Embryonic facial prominence (tissue), 1 donor: ENCODE data around the gene BMPR1A.

Source experiments
- DNase-seq: peaks from one replicate; pipeline ENCODE4 v3.0.0-alpha.2; 2016; ENCODE audit errors: extremely low spot score

BMPR1A gene

DNA sequence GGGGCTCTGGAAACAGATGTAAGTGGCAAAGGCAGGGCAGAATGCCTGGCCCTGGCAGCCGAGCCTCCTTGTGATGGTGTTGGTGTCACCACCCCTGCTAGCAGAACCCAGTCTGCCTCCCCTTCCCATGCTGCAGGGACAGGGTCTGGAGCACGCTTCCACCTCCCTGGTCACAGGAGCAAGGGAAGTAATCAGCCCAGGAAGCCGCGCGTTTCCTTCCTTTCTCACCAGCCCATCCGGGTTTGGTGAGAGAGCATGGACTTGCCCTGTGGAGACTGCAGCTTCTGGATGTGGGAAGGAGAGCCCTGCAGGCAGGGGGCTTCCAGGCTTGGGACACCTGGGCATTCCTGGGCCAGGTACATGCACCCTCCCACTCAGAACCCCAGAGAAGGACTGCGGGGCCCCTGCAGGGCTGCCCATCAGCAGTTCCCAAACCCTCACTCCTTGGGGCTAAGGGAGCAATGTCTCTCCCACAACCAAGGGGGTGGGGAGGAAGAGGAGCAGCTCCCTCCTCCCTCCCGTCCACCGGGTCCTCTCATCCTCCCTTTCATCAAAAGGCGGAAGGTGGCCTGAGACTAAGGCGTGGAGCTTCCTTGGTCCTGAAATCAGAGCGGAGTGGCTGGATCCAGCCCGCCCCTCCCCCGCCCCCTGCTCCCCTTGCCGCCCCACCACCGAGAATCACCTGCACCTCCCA, 199.2 kb downstream of the BMPR1A start:
- no peak for DNase-seq

DNA sequence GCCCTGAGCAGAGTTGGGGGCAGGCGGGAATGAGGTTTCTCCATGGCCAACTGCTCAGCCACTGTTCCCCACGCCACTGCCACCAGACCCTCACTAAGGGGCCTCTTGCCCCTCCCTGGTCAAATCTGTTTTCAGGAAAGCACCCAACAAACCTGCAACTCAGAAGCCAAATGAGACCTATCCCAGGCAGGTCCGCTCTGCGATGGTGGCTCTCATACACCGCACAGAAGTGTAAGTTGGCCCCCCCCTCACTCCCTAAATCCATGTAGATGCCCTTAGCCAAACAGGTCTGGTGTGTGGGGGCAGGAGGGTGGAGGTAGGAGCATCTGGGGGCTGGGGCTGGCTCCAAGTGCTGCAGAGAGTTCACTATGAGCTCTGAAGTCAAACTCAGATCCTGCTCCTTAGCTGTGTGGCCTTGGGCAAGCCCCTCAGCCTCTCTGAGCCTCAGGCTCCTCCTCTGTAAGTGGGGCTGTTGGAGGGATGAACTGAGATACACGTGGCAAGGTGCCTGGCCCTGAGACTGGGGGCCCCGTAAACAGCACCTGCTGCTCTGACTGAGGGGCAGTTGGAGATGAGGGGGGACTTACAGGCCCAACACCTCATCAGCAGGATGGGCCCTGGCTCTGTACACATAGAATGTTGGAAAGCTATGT, 199.9 kb downstream of the BMPR1A start:
- DNase-seq, result no peak

DNA sequence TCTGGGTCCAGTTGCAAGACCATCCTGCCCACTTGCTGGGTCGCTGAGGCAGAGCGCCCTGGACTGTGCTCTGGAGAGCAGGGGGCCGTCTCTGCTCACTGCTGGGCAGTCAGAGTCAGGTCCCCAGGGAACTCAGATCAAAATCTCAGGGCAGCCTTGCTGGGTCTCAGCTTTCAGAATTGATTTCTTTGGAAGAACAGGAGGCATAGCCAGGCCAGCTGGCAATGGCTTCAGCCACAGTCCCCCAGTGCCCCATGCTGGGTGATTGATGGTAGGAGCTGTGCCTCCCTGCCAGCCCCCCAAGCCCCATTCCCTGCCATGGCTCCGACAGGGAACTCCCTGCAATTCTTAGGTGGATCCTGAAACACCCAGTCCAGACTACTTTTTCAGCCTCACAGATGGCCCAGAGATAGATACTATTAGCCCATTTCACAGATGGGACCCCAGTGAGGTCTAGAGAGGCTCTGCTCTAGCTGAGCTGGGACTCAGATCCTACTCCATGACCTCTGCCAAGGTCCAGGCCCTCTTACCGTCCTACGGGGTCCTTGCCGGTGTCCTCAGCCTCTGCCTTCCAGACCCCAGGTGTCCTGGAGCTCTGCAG, 200.5 kb downstream of the BMPR1A start:
- DNase-seq, result no peak

DNA sequence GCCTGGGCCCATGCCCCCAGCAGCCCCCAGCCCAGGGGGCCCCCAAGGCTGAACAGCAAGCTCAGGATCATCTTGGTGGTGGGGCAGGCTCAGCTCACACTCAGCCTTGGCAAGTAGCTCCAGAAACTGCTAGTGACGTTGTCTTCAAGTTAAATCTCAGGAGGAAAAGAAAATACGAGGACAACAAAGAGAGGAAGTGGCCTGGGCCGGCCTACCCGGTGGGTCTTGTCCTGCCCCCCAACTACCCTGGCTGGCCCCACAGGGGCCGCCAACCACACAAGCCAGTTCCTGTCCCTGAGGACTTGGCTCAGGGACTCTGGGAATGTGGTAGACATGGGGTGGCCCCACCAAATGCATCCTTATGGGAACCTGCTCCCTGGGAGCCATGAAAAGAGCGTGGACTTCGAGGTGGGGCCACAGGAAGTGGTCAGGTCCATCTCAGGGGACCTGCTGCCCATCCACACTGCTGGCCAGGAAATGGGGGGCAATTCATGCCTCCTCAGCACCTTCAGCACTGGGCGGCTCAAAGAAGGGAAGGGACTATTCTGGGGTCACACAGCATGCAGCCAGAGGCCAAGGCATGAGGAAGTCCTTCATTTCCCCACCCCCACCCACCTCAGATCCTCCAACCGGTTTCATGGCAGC, 201.2 kb downstream of the BMPR1A start, which contains the start of gene MMRN2:
TSS of gene MMRN2 (minus strand) at position 145 of the 645 bp plus-strand sequence. CDS start at position 71, 74 bp downstream.
- no peak for DNase-seq

DNA sequence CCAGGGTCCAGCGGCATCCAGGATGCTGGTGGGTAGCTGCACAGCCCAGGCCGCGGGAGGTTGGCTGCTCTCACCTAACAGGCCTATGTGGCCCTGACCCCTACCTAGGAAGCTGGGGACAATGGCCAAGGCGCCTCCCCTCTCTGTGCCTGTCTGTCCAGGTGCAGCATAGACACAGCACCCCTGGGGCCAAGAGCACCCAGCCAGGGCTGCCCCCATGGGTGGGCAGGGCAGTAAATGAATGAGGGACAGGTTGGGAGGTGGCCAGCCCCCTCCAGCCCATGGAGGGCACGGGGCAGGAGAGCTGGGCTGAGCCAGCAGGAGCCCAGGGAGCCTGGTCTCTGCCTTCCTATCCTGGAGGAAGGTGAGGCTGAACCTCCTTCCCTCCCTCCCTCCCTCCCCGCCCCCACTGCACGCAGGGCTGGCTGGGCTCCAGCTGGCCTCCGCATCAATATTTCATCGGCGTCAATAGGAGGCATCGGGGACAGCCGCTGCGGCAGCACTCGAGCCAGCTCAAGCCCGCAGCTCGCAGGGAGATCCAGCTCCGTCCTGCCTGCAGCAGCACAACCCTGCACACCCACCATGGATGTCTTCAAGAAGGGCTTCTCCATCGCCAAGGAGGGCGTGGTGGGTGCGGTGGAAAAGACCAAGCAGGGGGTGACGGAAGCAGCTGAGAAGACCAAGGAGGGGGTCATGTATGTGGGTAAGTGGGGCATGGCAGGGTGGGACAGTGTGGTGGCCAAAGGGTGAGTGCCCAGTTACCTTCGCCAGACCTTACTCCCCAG, 201.9 kb downstream of the BMPR1A start, which contains the start of gene SNCG:
TSS of gene SNCG (plus strand) at position 484 of the 785 bp plus-strand sequence. CDS start at position 583, 99 bp downstream.
- DNase-seq, result no peak

DNA sequence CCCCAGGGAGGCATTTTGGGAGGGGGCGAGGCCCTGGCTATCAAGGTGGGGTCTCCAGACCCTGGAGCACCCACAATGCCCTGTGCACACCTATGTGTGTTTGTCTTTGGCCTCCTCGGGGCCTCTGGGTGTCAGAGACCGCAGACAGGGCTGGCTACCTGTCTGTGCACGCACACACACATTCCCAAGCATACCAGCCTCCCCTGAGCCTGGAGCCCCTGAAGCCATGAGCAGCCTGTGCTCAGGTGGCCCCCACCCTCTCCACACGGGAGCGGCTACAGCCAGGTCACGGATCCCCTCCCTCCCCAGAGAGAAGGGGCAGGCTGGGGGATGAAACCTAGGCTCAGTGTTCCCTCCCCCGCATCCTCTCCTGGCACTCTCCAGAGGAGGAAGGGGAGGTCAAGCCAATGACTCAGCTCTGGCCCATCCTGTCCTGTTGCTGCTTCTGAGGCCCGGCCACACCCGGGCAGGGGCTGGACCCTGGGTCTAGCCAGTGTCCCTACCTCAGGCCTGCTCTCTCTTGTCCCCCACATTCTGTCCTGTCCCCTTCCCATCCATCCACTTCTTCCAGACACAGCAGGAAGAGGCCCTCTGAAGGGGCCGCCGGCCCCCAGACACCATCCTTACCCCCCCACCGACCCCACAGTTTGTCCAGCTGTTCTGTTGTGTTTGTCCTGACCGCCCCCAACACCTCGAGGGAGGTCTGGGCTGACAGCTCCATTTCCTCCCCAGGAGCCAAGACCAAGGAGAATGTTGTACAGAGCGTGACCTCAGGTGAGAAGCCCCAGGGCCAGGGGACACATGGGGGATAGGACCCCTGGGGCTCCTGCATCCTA, 202.7 kb downstream of the BMPR1A start:
- no peak for DNase-seq

DNA sequence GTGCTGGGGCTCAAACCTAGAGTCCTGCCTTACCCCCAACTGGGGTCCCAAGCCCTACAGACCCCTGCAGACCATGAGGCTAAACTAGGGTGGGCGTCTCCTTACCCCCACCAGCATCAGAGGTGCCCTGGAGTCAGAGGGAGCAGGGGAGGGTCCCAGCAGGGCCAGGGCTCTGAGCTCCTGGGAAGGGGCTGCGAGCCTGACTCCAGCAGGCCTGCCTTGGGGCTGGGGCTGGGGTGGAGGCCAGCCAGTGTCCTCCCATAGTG, 203.3 kb downstream of the BMPR1A start:
- no peak for DNase-seq

DNA sequence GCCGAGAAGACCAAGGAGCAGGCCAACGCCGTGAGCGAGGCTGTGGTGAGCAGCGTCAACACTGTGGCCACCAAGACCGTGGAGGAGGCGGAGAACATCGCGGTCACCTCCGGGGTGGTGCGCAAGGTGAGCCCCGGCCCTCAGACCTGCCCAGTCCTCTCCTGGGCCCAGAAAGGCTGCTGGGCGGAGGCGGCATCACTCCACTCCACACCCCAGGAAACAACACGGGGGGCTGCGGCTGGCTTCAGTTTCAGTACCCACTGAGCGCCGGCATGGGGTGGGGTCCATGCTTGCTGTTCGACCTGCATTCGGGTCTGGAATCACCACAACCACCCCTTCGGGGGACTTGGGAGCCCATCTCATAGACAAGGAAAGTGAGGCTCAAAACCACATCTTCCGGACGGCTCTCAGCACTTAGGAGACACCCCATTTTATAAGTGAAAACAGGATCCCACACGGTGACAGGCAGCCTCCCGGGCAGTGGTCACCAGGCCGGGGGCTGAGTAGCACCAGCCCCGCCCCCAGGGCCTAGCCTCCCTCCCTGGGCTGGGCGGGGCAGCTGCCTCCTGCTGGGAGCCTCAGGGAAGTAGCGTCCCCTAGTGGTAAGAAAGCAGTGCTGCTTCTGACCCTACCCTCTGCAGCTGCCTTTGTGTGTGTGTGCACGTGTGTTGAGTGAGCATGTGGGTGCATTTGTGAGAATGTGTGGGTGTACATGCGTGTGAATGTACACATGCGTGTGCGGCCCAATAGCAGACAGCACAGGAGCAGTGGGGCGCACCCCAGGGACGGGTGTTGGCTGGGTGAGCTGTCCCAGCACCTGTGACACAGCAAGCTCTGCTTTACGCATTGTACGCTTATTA, 203.8 kb downstream of the BMPR1A start:
- DNase-seq, result no peak

DNA sequence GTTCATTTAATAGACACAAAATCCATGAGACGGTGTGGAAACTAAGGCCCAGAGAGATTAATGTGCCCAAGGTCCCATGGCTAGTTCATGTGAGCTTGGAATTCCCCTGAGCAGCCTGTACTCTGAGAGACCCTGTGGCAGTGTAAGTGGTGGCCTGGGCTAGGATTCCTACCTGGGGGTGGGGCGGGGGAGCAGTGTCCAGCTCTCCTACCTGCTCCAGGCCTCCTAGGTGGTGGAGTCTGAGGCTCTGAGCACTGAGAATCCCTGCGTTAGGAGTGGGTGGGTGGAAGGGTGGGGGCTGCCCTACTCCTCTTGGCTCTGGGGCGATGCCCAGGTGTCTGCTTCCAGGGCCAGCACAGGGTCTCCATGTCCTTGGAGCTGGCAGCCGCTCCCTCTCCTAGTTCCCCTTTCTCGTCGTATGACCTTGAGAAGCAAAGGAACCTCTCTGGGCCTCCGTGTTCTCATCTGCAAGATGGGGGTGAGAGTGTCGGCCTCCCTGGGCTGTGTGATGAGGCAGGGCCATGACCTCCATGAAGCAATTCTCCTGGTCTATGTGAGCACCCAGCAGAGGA, 204.5 kb downstream of the BMPR1A start:
- DNase-seq, result no peak

DNA sequence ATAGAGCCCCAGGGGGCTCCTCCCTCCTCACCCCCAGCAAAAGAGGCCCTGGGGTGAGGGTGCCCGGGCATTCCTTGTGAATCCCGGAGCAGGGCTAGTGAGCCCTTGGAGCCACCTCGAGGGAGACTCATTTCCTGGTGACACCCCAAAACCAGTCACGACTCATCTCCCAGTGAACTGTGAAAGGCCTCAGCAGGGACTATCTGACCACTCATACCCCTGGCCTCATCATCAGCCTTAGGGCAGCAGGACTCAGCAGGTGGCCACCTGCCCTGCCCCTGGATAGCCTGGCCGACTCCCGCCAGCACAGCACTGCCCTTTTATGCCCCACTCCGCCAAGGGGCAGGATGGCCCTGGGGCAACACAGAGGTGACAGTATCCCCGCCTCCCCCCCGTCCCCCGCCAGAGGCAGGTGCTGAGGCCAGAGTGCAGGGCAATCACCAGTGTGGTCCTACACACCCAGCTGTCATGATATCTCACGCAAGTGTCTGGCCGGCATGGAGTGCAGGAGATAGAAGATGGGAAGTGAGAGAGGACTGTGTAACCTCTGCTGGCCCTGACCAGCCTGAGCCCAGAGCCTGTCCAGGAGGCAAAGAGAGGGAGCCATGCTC, 205.2 kb downstream of the BMPR1A start:
- no peak for DNase-seq

DNA sequence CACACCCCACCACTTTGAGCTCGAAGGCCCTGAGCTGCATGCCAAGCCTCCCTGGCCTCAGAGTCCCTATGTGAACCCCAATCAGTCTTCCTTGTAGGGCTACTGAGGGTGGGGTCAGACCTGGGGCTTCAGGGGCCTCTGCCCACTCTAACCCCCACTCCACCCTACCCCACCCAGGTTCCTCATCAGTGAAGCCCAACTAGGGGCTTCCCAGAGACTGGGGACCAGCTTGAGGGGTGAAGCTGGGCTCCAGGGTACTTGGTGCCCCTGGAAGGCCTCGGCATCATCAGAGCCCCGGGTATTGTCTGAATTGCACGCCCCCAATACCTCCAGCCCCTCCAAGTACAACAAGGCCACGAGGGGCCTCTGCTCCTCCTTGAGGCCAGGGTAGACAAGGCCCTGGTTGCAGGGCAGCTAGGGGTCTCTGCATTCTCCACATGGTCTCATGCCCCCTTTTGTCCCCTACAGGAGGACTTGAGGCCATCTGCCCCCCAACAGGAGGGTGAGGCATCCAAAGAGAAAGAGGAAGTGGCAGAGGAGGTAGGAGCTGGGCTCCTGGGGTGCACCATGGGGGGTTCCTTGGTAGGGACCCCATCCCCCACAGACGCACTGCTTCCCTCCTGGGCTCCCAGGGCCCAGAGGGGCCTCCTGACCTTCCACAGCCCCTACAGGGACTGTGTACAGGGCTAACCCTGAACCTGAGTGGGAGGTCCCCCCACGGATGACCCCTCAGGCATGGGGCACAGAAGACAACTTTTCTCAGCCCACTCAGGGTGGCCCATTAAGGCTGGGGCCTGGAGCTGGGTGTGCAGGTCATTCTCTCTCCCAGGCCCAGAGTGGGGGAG, 205.9 kb downstream of the BMPR1A start:
- DNase-seq, result no peak

DNA sequence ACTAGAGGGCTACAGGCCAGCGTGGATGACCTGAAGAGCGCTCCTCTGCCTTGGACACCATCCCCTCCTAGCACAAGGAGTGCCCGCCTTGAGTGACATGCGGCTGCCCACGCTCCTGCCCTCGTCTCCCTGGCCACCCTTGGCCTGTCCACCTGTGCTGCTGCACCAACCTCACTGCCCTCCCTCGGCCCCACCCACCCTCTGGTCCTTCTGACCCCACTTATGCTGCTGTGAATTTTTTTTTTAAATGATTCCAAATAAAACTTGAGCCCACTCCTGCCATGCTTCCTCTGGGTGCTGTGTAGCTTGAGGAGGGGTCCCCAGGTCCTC, 206.5 kb downstream of the BMPR1A start:
- no peak for DNase-seq

DNA sequence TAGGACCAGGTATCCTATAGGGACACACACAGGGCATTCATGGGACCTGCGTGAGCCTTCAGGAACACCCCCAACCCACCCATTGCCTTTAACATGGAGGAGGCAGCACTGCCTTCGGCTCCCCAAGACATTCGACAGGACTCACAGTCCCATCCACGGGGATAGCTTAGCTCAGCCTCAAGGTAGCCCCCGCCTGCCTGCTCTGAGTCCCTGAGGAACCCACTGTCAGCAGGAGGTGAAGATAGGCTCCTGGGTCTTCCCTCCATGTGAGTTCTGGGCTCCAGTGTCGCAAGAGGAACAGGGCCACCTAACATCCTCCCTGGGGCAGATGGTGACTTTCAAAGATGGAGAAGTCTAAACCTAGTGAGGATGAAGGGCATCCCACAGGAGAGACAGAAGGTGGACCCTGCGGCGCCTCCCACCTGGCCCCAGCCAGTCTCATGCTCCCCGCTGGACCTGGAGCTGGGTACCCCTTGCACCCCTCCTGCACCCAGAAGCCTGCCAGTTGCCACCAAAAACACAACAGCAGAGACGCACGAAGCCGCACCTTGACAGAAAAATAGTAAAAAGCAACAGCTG, 207.0 kb downstream of the BMPR1A start:
- no peak for DNase-seq

DNA sequence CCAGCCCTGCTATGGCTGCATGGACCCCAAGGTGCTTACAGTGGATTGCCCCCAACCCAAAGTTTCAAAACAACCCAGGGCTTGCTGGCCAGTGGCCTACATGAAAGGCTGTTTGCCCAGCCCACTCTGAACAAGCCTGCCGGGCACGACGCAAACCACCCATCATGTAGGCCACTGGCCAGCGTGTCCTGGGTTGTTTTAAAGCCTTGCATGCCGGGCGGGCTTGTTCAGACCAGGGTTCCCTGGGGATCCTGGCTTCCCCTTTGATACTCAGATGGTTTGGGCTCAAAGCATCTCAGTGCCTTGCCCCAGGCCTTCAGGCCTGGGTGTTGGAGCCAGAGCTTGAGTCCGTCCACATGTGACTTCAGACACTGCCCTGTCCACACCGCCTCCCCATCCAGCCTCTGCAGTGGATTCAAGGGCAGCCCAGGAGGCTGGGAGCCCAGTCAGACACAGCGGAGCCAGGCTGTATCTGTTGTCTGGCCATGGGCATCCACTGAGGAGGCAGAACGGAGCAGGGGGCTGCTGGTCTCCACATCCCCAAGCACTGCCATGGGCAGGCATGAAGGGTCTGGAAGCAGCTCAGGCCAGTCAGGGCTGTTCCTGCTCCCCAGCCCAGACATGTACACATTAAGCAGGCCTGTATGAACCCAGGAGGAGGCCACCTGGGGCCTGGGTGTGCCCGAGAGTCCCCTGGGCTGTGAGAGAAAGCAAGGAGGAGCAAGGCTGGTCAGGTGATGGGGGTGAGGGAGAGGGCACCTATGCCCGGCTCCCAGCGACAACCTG, 207.8 kb downstream of the BMPR1A start:
- DNase-seq, result no peak

DNA sequence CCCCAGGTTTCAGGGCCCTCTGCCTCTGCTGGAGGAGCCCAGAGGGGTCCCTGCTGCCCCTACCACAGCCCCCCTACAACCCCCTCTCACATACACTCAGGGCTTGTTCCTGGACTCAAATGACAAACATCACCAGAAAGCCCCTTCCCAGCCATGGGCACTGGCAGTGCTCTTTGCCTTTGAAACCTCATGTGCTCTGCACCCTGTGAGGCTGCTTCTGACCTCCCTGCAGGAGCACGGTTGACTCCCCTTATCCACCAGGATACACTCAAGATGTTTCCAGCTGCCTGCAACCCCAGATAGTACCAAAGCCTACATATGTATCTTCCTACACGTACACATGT, 208.4 kb downstream of the BMPR1A start:
- no peak for DNase-seq

DNA sequence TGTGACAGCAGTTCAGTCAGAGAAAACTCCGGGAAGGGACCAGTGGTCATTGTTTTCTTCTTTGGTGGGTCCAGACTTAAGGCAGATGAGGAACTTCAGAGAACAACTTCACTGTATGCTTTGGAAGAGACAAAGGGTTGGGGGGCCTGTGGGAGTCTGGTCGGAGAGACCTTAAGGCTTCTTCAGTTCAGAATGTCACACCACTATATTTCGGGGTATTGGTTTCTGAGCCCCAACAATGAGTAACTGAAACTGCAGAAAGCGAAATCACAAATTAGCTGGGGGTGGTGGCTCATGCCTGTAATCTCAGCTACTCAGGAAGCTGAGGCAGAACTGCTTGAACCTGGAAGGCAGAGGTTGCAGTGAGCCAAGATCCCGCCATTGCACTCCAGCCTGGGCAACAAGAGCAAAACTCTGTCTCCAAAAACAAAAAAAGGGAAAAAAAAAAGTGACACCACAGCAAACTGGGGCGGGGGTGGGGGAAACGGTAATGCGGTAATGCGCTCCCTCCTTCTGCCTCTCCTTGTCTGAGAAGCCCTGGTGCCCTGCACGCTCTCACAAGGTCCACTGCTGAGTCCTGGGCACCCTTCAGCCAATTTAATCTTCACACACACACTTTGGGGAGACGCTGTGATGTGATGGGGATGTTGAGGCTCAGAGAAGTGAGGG, 209.7 kb downstream of the BMPR1A start:
- DNase-seq, result no peak

DNA sequence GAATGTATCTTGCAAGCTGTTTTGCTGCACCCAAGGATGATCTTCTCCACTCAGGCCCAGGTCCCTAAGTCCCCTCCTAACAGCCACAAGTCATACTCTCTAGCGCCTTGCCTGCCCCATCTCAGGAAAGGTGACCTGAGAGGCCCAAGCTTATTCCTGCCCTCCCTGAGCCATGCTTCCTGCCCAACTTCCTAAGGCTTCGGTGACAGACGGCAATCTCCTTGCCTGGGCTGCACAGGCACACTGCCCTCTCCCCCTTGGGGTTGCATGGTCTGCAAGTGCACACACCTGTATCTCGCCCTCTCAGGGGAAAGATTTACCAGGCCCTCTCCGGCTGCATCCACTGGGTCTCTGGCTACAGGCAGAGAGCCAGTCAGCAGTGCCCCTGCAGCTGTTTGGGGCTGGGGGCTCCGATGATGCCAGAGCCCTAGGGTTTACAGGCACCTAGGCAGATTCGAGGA, 211.1 kb downstream of the BMPR1A start:
- DNase-seq, result no peak
